ENCODE data around the gene WDR90. TPM values are rescaled to one million over a fixed set of nuclear protein-coding genes. Genes with fewer than 3 reads are reported as not detected.

Gene WDR90
- 6.5 and 8.0 TPM in 2 replicates for total RNA-seq
- polyA plus RNA-seq (2012): 12.4 TPM

GRCh38 chr16:648781-649589 is at the start of gene WDR90:
Gene WDR90, plus strand, starts transcription at chr16:649365. Its CDS starts 52 bp downstream, at chr16:649417.
- peak; percentile 90 for DNase-seq (ENCODE audit: low read depth)

- peak; percentile 32 for DNase-seq (ENCODE audit: low read depth)
These were observed 48.4 kb upstream of the WDR90 start for GRCh38 chr16:600781-601180.

- DNase-seq (ENCODE audit: low read depth): no peak
These were observed 45.2 kb upstream of the WDR90 start for GRCh38 chr16:603933-604332.

- DNase-seq (ENCODE audit: low read depth): no peak
These were observed 42.4 kb upstream of the WDR90 start for GRCh38 chr16:606656-607307.

GRCh38 chr16:608019-608418 is 41.1 kb upstream of the WDR90 start:
- DNase-seq (ENCODE audit: low read depth): no peak

- no peak for DNase-seq (ENCODE audit: low read depth)
These were observed 39.8 kb upstream of the WDR90 start for GRCh38 chr16:609316-609715.

- DNase-seq (ENCODE audit: low read depth): no peak
These were observed 39.2 kb upstream of the WDR90 start for GRCh38 chr16:609984-610383.

- peak; percentile 84 for DNase-seq (ENCODE audit: low read depth)
These were observed 38.4 kb upstream of the WDR90 start for GRCh38 chr16:610513-611381.

- DNase-seq (ENCODE audit: low read depth): no peak
These were observed 34.0 kb upstream of the WDR90 start for GRCh38 chr16:615122-615521.

- no peak for DNase-seq (ENCODE audit: low read depth)
These were observed 32.2 kb upstream of the WDR90 start for GRCh38 chr16:616733-617586.

- no peak for DNase-seq (ENCODE audit: low read depth)
These were observed 31.3 kb upstream of the WDR90 start for GRCh38 chr16:617855-618254.

- no peak for DNase-seq (ENCODE audit: low read depth)
These were observed 29.6 kb upstream of the WDR90 start for GRCh38 chr16:619476-620100.

GRCh38 chr16:620700-621525 is 28.3 kb upstream of the WDR90 start:
- no peak for DNase-seq (ENCODE audit: low read depth)

GRCh38 chr16:621526-622105 is 27.5 kb upstream of the WDR90 start:
- no peak for DNase-seq (ENCODE audit: low read depth)

GRCh38 chr16:622920-623280 is 26.3 kb upstream of the WDR90 start:
- DNase-seq (ENCODE audit: low read depth): no peak

- peak; percentile 14 for DNase-seq (ENCODE audit: low read depth)
These were observed 24.6 kb upstream of the WDR90 start for GRCh38 chr16:624526-625070.

GRCh38 chr16:625117-625976 is 23.8 kb upstream of the WDR90 start:
- DNase-seq (ENCODE audit: low read depth): no peak
